NCI-H2081 (cell line): ENCODE data around the gene KIF23.

Source experiments
- DNase-seq, 2 experiments: peaks; one replicate each; lab custom pipeline; 2025; lab: John Stamatoyannopoulos, UW

Gene KIF23

DNA sequence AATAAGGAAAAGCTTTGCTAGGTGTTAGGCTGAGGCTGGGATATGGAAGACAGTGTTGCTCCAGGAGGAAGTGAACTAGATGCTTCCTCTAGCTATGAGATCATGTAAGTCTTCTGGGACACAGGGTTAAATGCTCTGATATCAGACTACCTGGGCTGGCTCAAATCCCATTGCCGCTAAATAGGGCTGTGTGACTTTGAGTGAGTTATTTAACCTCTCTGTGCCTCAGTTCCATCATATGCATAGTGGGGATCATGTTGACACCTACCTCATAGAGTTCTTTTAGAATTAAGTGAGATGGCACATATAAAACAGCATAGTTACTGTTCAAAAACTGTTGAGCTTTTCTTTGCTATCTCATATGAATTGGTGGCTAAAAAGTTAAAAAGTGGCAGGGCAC, 51.1 kb downstream of the KIF23 start:
- no peak for DNase-seq

DNA sequence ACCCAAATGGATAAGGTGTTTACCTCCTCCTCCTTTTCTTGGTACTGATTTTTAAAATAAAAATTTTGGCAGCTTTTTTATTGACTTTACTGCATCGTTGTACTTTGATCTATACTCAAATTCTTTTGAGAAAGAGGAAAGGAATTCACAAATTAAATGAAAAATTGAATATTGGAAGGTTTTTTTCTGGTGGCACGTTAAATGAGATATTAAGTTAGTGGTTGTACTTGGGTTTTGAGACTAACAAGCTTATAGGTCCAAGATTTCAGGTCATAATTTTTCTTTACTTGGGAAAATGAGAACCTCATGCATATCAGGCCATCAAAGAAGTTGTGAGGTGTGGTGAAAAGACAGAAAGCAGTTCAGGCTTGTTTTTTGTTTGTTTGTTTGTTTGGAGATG, 52.6 kb downstream of the KIF23 start:
- DNase-seq, result no peak

DNA sequence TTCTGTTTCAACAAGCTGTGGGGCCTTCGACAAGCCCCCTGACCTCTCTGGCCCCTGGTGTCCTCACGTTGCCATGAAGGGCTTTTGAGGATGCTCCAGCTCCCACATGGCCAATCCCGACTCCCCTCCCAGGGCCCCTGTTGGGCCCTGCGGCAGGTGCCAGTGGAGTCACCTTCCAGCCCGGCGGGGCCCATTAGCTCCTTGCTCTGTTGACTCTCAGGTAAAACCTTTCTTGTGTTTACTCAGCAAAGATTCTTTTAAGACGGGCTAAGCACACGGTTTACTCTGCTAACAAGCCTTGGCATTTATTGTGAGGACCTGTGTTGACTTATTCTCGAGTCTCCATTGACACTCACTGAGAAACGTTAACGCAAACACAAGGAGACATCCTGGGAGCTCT, 53.5 kb downstream of the KIF23 start:
- DNase-seq, result peak; percentile 21 to 61

DNA sequence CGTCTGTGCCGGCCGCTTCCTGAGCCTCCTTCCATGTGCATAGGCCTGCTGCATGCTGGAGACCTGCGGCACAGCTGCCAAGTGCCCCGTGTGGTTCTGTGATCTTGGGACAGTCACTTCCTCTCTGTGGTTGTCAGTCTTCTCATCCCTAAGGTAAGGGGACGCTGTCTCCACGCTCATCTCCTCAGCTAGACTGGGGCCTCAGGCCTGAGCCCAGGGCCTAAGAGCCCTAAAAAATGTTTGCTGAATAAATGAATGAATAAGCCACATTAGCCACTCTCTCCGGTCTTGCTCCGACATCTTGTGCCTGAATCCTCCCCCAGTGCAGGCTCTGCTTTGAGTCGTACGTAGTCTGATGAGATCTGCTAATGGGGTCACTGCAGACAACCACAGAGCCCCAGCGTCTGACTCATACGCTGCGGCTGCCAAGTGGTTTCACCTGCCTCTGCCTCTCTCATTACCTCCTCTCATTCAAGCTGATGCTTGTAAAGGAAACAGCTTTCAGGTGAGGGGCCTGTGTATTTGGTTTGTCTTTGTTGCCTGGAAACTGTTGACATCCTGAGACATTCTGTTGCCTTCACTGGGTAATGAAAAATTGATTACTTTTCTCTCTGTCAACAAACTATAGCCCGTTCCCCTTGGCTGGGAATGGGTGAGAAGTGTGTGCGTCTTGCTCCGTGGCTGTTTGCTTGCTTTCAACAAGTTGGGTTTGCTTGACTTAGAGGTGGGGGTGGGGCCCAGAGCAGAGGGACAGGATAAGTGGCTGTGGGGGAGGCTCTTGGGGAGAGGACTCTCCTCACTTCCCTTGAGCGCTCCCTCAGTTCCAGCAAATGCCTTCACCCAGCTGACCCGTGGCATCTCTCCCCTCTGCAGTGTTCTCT, 54.3 kb downstream of the KIF23 start:
- peak; percentile 89 to 97 for DNase-seq

DNA sequence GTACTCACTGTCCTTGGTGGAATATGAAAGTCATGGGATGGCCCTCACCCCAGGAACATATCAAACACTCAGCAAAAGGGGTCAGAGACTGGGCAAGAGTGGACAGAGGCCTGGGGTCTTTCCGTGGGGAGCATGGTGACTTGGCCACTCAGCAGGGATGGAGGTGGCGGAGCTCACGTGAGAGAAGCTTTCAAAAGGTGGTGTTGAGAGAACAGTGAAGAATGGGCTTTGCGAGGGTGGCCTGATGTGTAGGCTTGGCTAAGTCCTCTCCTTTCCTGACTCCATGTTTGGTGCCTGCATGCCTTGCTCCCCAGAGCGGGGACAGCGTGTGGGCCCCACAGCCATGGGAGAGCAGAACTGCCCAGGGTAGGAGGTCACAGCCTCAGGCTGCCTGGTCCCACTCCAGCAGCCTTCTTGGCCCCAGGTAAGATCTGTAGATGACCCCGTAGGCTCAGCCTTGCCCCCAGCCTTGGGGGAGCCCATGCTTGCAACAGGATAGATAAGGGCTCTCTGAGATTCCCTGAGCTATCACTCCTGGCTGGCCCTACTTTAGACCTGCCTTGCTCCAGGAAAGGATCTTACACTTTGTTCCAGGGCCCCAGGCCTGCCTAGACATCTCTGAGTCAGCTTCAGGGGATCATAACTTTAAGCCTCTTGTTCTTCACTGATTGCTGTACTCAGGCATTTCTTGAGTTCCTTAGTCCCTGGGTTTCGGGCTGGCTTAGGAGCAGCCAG, 55.5 kb downstream of the KIF23 start:
- DNase-seq, result no peak

DNA sequence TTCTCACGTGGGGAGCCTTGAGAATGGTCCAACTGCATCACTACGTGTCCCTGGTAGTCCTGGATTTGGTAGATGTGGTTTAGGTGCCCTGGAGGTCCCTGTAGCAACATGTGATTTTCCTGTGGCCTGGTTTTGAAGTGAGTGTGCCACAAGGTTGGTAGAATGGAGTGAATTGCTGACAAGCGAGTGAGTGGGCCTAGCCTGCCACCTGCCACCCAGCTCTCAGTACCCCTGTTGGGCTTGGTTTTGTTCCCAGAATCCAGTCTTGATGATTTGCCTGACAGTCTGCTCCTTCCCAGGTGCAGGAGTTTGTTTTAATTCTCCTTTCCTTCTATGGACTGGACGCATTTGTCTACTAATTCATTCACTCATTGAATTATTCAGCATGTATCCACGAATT, 57.9 kb downstream of the KIF23 start:
- DNase-seq, result peak in 1 of 2 experiments; percentile 25

DNA sequence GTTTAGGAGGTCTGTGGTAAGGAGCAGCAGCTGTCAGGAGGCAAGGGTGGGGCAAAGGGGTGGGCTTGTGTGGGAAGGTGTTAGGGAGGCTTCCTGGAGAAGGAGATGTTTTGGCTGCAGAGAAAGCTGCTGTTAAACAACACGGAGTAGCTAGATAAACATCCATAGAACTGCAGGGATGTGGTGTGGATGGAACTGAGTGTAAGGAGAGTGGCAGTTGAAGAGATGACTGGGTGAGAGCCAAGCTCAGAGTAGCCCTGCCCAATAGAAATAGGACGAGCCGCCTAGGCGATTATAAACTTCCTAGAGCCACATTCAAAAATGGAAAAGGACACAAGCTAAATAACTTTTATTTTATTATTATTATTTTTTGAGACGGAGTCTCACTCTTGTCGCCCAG, 58.4 kb downstream of the KIF23 start:
- DNase-seq, result no peak

DNA sequence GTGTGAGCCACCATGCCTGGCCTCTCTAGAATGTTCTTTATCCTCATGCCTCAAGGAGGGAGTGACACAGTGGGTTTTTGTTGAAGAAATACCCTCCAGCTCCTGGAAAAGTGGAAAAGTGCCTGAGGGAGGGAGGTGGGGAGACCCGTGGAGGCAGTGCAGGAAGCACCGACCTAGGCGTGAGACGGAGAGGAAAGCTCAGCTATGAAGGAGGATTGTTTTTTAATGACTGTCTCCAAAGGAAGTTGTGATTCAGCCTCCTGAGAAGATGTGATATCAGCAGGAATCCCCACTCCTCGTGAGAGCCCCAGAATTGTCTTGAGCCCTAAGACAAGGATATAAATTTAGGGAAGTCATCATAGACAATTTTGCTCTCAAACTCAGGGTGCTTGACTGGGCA, 60.1 kb downstream of the KIF23 start:
- no peak for DNase-seq

DNA sequence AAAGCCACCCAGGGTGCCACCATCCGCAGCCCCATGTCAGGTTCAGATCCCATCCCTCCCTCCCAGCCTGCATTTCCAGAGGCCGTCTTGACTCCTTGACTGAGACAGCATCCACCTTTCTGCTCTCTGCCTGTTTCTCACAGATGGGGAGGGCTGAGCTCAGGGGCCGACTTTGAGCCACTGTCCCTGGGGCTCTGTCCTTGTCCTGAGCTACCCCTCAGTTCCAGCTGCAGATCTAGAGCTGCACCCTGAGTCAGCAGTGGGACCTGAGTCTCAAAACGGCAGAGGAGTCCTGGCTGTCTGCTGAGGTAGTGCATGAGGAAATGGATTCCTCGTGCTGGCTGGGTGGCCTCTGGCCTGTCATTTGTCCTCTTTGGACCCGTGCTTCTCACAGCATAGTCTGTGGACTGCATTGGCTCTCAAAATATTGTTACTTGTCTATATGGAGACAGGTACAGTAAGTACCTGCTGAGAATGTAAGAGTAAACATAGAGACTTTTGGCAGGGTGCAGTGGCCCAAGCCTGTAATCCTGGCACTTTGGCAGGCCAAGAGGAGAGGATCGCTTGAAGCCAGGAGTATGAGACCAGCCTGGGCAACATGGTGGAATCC, 60.8 kb downstream of the KIF23 start:
- DNase-seq, result no peak

DNA sequence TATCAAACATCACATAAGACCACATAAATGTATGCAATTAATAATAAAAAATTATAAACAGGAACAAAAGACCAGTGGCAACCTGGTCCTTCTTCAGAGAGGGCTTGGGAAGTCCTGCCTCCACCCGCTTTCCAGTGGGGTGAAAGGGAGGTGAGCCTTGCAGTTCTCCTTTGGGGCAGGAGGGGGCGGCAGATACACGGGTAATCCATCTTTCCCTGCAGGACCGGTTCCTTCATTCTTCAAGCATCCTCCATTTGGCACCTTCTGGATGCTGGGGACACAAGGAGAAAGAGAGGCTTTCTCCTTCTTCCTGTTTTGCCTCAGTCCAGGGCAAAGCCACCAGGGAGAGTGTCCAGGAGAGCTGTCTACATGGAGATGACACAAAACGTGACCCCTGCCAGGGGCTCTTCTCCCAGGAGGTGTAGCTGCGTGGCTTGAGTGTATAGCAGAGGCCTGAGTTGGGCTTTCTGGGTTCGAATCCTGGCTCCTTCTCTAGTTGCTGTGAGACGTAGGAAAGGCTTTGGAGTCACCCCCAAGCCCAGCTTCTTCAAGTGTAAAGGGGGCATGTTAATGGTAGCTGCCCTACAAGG, 61.7 kb downstream of the KIF23 start:
- DNase-seq, result peak; percentile 63

DNA sequence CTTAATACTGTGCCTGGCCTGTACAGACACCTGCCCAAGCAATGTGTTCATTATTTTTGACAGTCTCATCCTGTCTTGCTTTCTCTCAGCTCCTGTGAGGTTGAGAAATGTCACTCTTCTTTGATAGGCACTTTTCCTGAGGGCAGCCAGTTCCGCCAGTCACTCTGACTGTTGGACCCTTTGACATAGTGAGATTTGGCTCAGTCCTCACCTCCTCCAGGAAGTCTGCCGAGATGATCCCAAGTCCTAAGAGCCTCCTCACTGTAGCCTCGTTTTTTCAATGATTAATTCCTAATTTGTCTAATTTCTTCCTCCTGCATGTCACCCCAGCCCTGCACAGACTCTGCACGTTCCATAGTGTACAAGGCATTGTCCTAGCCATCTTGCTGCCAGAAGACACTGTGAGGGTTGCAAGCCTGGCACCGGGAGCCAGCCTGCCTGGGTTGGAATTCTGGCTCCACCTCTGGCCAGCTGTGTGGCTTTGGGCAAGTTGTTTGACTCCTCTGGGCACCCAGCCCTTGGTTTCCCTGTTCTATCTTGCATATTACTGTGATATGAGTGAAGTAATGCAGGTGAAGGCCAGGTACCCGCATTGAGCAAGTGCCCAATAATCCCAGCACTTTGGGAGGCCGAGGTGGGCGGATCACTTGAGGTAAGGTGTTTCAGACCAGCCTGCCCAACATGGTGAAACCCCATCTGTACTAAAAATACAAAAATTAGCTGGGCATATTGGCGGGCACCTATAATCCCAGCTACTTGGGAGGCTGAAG, 62.7 kb downstream of the KIF23 start:
- no peak for DNase-seq

DNA sequence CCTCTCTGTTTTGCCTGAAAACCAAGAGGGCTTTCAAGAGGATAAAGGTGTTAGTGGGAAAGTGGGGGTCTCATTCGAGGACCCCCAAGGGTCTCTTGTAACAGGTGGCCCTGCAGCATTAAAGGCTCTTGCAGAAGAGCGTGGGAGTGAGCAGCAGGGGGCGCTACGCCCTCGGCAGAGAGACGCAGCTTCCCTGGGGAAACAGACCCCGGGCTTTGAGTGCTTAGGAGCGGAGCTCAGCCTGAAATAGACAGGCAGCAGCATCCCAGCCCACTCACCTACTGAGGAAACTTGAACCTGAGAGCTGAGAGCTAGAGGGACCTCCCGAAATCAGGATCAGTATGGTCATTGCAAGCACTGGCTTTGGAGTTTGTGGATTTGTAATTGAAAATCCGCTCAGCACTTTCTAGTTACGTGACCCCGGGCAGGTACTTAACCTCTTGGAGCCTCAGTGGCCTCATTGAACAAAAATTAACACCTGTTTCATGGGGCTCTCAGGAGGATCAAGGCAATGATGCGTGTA, 64.2 kb downstream of the KIF23 start:
- peak; percentile 66 to 76 for DNase-seq

DNA sequence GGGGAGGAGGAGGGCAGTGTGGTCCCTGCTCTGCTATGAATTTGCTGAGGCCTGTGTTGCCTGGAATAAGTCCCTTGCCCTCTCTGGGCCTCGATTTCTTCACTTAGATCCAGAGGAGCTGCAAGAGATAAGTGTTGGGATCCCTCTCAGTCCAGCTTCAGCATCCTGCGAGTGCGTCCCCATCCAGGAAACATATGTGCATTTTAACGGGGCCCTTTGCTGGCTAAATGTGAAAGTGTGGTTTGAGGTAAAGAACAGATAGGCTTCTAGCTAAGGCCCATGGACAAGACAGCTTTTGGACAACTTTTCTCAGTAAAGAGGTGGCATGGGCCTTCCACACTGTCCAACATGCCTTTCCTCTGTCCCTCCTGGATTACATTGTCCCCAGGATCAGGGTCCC, 64.9 kb downstream of the KIF23 start:
- DNase-seq, result no peak

DNA sequence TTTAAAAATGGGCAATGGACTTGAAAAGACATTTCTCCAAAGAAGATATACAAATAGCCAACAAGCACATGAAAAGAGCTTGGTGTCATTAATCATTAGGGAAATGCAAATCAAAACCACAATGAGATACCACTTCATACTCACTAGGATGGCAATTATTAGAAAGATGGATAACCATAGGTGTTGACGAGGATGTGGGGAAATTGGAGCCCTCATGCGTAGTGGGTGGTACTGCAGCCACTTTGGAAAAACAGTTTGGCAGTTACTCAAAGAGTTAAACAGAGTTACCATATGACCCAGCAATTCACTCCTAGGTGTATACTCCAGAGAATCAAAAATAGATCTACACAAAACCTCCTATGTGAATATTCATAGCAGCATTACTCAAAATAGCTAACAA, 65.8 kb downstream of the KIF23 start:
- DNase-seq, result no peak

DNA sequence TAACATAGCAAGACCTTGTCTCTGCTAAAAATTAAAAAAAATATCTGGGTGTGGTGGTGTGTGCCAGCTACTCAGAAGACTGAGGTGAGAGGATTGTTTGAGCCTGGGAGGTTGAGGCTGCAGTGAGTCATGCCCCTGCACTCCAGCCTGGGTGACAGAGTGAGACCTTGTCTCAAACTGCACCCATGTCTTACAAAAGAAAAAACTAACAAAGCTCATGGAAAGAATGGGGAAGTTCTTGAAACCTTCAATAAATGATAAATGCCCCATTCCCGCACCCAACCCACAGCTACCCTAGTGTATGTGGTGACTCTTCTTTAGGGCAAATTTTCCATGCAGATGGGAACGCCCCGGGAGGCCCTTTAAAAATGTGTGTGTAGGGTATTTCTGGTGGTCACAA, 66.8 kb downstream of the KIF23 start:
- no peak for DNase-seq

DNA sequence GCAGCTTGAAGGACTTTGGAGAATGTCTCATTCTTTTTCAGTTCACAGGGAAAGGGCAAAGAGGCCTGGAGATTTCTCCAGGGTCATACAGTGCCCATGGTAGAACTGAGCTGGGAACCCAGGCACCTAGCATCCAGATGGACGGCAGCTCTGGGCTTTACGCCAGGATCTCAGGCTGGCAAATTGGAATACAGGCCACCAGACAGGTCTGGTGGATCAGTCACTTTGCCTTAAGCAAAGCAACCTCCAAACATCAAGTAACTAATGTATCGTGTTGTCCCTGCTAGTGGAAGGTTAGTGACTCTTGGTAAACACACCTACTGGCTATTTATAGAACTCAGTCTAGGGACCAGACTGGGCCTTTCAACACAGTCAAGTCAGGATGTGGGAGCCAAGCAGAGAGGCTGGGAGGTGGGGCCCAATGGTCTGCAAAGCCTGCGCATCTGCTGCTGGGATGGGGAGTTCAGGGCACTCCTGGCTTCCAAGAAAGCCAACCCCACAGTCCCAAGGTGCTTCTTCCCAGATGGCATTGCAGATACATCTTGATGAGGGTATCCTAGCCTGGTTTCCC, 68.6 kb downstream of the KIF23 start:
- DNase-seq, result peak in 1 of 2 experiments; percentile 44

DNA sequence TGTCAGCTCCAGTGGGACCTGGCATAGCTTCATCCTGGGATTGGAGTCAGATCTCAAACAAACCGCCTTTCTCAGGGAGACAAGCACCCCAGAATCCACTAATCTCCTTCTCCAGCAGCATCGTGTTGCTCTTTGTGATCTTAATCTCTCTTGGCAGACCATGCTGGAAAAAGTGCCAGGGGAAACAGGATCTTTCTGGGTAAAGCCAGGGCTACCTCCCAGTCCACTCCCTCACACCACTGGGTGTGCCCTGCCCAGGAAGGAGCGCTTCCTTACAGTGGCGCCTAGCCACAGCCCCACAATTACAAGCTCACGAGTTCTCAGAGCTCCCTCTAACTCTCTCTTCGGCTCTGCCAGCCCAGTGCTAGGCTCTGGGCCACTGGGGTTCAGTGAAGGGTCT, 70.7 kb downstream of the KIF23 start:
- no peak for DNase-seq

DNA sequence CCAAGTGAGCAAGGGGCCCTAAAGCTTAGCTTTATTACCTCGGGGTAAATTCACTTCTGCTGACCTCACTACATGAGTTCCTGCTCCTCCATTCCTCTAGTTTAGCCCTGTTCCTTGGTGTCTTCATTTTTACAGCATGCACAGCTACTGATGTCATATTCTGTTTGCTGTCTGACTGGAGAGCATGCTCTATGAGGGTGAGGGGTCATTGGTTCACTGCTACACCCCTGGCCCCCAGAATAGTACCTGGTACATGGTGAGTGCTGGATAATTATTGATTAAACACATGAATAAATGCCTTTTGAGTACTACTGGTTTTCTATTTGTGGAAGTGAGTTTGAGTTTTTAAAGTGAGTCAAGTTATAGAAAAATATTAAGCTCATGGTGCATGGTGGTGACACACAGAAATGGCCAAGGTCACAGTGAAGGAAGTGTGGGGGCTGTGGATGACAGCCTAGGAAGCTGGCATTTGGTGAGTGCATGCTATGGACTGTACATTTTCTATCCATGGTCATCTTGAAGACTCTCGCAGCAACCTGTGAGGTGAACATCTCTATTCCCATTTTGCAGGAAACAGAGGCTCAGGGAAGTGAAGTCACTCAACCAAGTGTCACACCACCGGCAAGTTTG, 72.4 kb downstream of the KIF23 start:
- no peak for DNase-seq

DNA sequence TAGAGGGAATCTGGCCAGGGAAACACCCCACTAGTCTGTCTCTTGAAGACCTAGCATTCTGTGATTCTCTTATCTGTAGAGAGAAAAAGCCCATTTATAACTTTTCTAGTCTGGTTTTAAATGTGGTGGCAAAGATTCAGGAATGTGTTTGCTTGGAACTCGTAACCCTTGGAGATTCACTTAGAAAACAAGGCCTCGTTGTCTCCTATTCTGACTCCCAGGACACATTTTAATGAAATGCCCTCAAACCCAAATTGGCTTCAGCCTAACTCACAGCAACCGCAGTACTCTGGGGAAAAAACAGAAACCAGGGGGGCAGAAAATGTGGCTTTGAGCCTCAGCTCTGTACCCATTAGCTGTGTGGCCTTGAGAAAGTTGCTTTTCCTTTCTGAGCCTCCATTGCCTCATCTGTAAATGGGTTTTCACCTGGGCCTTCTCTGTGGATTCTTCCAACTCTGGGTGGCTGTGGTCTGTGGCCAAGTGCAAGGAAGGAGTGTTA, 75.0 kb downstream of the KIF23 start:
- DNase-seq, result no peak

DNA sequence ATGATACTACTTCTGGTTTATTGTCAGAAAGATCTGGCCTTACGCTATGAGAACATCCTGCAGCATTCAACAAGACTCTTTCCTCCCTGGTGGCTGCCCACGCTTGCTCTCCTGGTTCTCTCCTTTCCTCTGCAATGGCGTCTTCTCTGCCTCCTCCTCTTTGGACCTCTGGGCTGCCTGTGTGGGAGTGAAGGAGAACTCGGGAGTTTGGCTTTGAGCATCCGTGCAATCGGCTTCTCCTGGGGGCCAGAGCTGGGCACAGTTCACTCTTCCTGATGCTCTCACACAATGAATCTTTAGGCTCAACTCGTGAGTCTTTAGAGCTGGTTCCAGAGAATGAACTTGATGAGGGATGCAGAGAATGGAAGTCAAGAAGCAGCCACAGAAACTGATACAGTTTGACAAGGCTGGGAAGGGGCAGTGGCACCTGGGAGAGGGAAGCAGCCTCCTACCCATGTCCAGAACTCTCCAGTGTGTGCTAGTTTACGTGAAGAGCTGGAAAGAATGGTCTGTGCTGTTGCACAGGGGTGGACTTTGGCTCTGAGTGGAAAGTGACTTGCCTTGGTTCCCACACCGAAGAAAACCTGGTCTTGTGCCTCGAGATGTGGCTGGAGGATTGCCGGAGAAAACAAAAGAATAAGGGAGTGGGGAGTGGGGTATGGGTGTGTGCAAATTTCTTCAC, 76.3 kb downstream of the KIF23 start:
- no peak for DNase-seq
